Loucy (cell line): ENCODE data around the gene P2RY8.
A peak's percentile ranks its signal among the peaks of the same experiment; 100 is the strongest.

Source experiments
- EZH2phosphoT487 ChIP-seq: fragments of 200-600 bp; IDR thresholded peaks from 2 replicates; pipeline ENCODE4 v1.6.1; 2018; ENCODE audit warnings: antibody characterized with exemption, mild to moderate bottlenecking, moderate library complexity, borderline replicate concordance
- TF ChIP-seq, protein P1 (sequence below): fragments of 200-600 bp; sonication (generic); conservative IDR thresholded peaks from 2 replicates; pipeline ENCODE4 v1.5.1; 2014; ENCODE audit warnings: mild to moderate bottlenecking, antibody characterized with exemption, low read length

- no peak for TF ChIP-seq EZH2phosphoT487
- TF ChIP-seq, protein P1, sequence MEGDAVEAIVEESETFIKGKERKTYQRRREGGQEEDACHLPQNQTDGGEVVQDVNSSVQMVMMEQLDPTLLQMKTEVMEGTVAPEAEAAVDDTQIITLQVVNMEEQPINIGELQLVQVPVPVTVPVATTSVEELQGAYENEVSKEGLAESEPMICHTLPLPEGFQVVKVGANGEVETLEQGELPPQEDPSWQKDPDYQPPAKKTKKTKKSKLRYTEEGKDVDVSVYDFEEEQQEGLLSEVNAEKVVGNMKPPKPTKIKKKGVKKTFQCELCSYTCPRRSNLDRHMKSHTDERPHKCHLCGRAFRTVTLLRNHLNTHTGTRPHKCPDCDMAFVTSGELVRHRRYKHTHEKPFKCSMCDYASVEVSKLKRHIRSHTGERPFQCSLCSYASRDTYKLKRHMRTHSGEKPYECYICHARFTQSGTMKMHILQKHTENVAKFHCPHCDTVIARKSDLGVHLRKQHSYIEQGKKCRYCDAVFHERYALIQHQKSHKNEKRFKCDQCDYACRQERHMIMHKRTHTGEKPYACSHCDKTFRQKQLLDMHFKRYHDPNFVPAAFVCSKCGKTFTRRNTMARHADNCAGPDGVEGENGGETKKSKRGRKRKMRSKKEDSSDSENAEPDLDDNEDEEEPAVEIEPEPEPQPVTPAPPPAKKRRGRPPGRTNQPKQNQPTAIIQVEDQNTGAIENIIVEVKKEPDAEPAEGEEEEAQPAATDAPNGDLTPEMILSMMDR = peak; percentile 68
Observed at GRCh38 chrX:1581132-1581531, 44.1 kb upstream of the P2RY8 start.
